ENCODE data around the gene XPC.

XPC gene

DNA sequence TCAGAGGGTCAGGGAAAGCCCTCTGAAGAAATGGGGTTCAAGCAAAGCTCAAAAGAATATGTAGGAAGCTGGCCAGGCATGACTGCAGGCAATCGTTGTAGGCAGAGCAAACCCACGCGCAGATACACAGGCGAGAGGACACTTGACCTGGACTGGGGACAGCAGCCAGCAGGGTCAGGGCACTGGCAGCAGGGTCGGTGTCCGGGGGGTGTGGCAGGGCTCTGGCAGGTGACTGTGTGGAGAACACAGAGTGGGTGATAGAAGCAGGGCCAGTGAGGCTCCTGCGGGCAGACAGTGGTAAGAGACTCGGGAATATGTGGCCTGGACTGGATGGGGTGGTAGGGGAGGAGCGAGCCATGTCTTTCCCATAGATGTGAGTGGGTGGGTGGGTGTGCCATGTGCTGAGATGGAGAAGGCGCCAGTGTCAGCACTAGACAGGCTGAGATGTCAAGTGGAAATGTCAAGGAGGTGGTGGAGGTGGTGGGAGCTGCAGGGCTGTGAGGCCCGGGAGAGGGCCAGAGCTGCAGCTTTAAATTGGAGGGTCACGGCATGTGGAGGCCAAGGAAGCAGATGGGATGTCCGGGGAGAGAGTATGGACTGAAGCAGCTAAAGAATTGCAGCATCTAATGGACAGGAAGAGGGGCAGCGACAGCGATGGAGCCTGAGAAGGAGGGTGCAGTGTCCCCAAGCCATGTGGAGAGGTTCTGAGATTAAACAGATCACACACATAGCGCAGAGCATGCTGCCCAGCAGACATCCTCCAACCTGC lies 40.1 kb downstream of the XPC start:
- in situ Hi-C loops (cut with HindIII; ENCODE audit: low sequenced_read_pairs), result no loop called here

DNA sequence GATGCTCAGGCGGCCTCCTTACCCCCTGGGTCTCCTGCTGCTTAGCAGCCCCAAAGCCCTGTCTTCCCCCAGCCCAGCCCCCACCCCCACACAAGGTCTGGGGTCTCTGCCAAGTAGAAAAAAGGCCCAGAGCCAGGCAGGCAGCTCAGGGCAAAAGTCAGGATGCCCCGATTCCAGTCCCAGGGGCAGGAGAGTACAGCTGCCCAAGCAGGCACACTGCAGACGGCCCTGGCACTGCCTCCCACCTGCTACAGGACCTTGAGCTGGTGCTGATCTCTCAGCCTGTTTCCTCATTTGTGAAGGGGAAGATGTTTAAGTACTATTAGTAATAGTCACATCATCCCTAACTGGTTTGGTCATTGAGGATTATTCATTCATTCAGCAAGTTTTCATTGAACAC lies 41.0 kb downstream of the XPC start:
- in situ Hi-C loops (cut with HindIII; ENCODE audit: low sequenced_read_pairs), result no loop called here

DNA sequence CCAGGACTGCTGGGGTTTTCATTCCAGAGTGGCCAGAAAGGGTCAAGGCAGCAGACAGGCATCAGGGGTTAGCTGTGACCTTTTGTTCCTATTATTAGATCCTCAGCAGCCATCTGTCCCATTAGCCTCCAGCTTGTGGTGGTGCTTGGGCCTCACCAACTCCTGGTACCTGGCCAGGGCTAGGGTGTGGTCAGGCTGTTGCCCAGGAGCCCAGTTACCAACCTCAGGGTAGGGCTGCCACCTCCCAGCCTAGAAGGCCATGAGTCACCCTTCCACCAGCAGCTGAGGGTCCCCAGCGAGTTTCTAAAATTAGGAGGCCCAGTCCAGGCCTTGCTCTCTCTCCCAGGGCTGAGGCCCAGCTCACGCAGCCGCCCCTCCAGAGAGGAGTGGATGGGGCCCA lies 41.4 kb downstream of the XPC start:
- in situ Hi-C loops (cut with HindIII; ENCODE audit: low sequenced_read_pairs), result no loop called here

DNA sequence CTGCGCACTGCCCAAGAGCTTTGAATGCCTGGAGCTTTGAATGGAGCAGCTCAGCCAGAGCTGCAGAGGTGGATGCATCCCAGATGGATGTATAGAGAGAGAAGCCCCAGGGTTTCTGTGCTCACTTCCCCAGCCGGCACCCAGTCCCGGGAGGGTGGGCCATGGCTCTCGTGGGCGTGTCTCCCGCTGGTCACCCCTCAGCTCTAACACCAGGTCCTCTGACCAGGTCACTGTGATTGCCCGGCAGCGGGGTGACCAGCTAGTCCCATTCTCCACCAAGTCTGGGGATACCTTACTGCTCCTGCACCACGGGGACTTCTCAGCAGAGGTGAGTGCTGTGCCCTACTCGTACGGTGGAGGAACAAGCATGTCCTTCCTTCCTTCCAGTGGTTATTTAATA lies 42.8 kb downstream of the XPC start:
- in situ Hi-C loops (cut with HindIII; ENCODE audit: low sequenced_read_pairs), result no loop called here

DNA sequence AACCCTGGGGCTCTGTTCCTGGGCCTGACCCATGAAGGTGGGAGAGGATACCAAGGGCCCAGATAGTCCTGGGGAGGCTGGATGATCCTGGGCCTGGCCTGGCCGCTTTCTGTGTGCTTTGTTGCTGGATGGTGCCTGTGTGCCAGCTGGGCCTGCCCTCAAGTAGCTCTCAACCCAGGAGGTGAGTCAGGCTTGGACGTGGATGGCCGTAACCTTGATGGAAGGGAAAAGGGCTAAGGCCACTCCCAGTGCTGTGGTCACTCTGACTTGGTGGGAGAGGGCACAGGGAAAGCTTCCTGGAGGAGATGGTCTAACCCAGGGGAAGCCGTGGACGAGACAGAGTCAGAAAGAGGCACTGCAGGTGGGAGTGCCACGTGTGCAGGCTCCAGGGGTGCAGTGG lies 44.1 kb downstream of the XPC start:
- in situ Hi-C loops (cut with HindIII; ENCODE audit: low sequenced_read_pairs), result loop anchor here (5.0 kb wide), 1 partner anchor 78 kb away; no protein-coding TSS in a partner anchor

DNA sequence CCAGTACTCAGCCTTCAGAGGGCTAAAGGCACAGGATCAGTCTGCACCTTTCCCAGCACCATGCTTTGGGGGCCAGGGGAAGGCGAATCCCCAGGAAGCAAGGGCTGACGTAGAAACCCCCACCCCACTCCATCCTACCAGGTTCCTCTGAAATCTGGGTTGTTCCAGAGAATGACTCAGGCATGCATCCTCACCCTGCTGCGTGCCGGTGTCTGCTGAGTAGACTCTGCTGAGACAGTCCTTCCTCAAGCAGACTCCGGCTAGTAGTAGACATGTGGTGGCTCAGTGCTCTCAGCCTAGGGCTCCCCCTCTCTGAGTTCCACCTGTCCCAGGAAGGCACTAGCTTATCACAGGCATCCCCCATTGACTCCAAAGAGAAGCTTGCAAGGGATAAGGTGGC lies 44.5 kb downstream of the XPC start:
- in situ Hi-C loops (cut with HindIII; ENCODE audit: low sequenced_read_pairs), result loop anchor here (5.0 kb wide), 1 partner anchor 78 kb away; no protein-coding TSS in a partner anchor

DNA sequence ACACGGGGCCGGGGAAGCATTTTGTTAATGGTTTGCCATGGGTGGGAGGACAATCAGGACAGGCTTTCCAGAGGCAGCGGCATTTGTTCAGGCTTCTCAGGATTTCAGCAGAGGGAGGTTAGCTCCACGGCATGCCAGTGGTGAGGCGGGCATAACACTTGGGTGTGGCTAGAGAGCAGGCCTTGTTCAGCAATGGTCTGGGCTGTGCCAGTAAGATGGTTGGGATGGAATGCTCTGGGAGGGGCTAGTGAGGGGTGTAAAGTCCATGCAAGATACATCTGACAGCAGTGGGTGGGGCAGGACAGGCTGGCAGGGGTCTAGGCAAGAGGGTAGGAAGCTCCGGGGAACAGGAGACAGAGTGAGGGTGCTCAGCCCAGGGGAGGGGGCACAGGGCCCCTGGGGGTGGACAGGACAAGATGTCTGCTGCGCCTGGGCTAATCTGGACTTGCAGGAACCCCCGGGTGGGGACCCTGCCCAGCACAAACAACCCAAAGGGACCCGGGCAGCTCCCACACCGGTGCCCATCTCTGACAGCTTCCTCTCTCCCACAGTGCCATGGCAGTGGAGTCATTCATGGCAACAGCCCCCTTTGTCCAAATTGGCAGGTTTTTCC lies 45.1 kb downstream of the XPC start:
- in situ Hi-C loops (cut with HindIII; ENCODE audit: low sequenced_read_pairs), result loop anchor here (5.0 kb wide), 1 partner anchor 79 kb away; no protein-coding TSS in a partner anchor

DNA sequence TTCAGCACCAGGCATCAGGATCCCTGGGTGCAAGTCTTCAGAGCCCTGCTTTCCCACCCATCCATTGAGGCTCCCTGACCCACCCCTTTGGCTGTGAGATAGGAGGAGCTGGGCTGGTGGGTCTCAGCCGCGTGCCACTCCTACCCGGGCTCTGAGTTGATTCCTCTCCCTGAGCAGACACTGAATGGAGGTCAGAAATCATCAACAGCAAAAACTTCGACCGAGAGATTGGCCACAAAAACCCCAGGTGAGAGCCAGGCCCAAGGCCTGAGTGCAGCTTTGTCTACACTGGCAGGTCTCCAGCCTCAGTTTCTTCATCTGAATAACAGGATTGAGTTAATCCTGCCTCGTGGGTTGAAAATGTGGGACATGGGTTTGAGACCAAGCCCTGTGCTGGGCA lies 45.7 kb downstream of the XPC start:
- in situ Hi-C loops (cut with HindIII; ENCODE audit: low sequenced_read_pairs), result loop anchor here (5.0 kb wide), 1 partner anchor 80 kb away; no protein-coding TSS in a partner anchor

DNA sequence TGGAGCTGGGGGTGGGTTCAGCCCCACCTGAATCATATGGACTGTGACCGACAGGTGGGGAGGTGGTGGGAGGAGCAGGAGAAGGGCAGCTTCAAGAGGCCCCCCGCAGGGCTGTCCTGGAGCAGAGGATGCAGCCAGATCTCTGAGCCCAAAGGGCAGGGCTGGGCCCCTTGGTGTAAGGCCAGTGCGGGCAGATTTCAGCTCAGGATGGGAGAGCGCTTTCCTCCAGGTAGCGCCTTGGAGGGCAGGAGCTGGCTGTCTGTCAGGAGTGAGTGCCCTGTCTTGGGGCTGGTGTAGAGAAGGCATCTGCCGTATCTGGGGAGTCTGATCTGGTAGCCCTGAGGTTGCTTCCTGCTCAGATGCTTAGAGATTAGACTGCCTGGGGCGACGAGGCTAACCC lies 46.3 kb downstream of the XPC start:
- in situ Hi-C loops (cut with HindIII; ENCODE audit: low sequenced_read_pairs), result loop anchor here (5.0 kb wide), 1 partner anchor 80 kb away; no protein-coding TSS in a partner anchor

DNA sequence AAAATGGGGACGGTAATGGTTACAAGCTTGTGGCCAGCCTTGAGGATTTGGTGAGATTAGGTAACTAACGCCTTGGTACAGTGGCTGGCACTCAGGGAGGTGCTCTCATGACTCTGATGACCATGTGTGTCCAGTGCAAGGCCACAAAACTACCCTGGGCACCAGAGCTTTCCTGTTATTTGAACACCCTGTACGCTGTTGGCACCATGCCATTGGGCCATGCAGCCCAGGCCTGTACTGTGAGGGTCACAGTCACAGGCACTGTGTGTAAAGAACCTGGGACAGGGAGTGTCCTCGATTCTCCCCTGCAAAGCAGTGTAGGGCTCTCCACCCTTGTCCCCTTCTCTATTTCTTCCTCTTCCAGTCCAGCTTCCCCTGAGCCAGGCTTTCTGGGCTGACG lies 47.3 kb downstream of the XPC start:
- in situ Hi-C loops (cut with HindIII; ENCODE audit: low sequenced_read_pairs), result loop anchor here (5.0 kb wide), 1 partner anchor 81 kb away; no protein-coding TSS in a partner anchor

DNA sequence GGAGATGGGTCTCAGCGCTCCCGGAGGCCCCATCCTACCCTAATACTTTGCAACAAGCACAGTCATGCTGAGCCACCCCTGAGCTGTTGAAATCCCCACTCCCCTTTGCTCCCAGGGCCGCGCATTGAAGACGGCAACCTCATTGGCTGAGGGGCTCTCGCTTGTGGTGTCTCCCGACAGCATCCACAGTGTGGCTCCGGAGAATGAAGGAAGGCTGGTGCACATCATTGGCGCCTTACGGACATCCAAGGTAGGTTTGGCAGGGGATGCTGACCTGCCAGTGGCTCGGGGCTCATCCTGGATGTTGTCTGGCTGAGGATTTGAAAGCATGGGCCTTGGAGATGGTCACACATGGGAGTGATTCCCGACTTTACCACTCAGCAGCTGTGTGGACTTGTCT lies 47.7 kb downstream of the XPC start:
- in situ Hi-C loops (cut with HindIII; ENCODE audit: low sequenced_read_pairs), result loop anchor here (5.0 kb wide), 1 partner anchor 82 kb away; no protein-coding TSS in a partner anchor

DNA sequence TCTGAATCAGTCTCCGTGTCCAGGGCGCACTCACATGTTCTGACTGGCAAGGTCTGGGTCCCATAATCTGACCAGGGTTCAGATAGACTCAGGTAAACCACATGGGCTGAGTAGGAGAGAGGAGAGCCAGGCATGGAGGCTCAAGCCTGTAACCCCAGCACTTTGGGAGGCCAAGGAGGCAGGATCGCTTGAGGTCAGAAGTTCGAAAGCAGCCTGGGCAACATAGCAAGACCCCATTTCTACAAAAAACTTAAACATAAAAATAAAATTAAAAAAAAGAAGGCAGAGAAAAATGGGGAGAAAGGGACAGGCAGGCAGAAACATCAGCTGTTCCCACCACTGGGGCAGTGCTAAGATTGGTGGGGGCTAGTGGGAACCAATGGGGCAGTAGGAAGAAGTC lies 48.2 kb downstream of the XPC start:
- in situ Hi-C loops (cut with HindIII; ENCODE audit: low sequenced_read_pairs), result loop anchor here (5.0 kb wide), 1 partner anchor 82 kb away; no protein-coding TSS in a partner anchor

DNA sequence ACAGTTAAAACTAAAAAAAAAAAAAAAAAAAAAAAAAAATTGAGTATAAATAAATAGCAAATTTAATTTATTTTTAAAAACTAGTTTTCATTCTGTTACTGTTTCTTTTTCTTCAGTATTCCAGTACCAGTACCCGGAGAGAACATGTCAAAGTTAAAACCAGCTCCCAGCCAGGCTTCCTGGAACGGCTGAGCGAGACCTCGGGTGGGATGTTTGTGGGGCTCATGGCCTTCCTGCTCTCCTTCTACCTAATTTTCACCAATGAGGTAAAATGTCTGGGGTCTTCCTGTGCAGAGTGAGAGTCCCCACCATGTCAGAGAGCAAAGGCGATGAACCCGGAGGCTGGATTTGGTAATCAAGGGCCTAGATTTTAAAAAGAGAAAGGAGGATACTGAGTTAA lies 49.1 kb downstream of the XPC start:
- in situ Hi-C loops (cut with HindIII; ENCODE audit: low sequenced_read_pairs), result no loop called here

DNA sequence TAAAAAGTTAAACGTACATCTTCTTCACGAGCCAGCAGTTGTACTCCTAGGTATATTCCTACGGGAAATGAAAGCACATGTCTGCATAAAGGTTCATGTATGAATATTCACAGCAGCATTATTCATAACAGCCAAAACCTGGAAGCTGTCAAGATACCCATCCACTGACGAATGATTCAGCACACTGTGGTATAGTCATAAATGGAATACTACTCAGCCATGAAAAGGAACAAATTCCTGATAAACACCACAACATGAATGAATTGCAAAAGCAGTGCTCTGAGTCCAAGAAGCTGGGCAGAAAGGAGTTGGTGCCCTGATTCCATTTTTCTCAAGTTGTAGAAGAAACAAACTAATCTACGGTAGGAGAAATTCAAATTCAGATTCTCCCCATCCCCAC lies 49.7 kb downstream of the XPC start:
- in situ Hi-C loops (cut with HindIII; ENCODE audit: low sequenced_read_pairs), result no loop called here

DNA sequence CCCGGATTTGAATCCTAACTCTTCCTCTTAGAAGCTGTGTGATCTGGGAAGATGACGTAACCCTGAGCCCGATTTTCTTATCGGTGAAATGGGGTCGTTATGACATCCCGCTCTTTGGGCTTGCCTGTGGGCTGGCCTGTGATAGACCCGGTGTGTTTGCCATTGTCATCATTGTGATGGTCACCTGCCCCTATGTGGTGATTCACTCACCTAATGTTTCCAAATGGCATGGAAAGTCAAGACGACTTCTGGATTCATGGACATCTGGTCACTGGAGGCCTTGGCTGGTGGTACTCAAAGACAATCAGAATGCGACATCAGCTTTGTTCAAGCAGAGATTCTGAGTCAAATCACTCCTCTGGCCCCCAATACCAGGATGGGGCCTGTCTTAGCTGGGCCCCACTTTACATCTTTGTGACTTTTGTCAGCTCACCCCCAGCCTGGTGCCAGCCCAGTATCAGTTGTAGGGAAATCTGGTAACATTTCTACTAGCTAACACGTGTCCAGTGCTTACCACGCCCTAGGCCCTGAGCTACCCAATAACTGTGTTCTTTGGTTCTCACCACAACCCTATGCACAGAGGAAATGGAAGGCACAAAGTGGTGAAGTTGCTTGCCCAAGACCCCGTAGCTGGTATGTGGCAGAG lies 50.8 kb downstream of the XPC start:
- in situ Hi-C loops (cut with HindIII; ENCODE audit: low sequenced_read_pairs), result no loop called here

DNA sequence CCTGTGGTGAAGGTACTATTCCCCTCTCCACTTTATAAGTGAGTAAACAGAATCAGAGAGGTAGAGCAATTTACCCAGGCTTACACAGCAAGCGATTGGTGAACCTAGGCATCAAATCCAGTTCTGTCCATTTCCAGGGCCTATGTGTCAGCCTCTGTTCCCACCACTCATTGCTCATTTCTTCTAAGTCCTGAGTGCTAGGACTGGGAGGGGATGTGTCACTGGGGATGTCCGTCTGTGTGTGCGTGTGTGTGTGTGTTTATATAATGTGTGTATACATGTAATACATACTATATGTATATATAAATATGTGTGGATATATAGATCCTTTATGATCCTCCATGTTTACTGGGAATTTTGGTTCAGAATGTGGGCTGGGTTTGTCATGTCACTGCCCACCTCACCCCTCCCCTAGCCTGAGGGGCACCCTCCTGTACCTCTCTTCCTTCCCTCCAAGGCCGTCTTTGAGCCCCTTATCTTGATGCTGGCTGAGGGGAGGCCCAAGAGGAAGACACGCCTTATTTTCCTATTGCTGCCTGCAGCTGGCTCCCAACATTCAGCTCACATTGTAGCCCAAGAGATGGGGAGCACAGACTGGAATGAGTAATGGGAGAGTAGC lies 51.4 kb downstream of the XPC start:
- in situ Hi-C loops (cut with HindIII; ENCODE audit: low sequenced_read_pairs), result no loop called here

DNA sequence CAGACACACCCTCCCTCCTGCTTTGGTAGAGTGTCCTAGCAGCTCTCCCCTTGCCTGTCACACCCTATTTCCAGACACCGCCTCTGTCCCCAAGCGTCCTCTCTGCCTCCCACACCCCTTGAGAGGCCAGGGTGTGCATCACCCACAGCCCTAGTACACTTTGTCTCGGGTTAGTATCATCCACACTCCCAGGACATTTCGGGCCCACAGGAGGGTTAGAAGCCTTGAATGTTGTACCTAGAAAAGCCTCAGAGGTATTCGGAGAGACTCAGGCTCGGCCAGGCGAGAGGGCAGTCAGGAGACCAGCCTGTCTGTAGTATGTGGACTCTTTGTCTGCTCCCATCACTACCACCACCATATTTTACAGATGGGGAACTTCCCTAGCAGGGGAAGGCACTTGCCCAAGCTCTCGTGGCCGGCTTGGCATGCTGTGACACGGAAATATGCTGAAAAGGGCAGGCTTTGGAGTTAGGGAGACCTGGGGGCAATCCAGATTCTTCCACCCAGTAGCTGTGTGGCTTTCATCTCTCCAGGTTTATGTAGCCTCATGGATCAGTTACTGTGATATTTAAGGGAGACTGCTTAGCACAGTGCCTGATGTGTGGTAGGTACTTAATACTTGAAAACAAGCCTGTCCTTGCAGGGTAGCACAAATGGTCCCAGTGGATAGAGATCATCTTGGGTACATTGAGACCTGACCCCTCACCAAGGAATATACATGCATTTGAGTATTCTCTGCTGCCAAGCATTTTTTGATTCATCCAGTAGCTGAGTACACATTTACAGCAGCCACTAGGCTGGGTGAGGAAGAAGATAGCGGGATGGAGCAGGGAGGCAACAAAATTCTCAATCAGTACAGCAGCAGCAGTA lies 52.1 kb downstream of the XPC start:
- in situ Hi-C loops (cut with HindIII; ENCODE audit: low sequenced_read_pairs), result no loop called here

DNA sequence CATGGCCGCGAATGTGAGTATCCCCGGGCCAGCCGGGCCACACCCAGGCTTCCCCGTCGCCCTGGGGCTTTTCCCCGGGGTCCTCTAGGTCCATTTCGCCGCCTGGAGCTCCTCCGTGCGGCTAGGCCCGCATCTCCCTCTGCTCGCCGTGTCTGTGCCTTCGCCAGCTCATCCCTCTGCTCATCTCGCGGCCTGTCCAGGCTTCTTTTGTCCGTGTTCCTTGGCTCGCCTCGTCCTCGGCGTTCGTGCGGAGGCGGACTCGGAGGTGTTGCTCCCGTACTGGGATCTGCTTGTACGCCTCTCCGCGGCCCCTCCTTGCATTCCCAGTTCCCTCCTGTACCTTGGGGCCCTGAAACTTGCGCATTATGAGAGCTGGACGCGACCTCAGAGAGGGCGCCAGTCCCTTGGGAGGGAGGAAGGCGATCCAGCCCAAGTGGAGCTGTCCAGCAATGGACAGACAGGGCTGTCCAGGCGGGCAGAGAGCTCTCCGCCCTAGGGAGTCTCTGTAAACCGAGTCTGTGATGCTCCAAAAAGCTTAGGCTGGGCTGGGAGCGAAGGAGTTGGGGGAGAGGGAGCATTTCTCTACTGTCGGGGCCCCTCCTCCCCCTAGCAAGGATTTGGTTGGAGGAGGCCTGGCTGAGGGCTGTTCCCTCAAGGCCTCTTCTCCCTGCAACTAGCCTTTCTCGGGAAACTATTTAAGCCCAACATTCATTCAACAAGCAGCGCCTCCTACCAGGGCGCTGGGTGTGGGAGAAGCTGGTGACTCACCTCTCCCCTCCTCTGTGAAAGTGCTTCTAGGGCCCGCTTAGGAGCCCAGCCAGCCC lies 53.0 kb downstream of the XPC start:
- in situ Hi-C loops (cut with HindIII; ENCODE audit: low sequenced_read_pairs), result no loop called here

DNA sequence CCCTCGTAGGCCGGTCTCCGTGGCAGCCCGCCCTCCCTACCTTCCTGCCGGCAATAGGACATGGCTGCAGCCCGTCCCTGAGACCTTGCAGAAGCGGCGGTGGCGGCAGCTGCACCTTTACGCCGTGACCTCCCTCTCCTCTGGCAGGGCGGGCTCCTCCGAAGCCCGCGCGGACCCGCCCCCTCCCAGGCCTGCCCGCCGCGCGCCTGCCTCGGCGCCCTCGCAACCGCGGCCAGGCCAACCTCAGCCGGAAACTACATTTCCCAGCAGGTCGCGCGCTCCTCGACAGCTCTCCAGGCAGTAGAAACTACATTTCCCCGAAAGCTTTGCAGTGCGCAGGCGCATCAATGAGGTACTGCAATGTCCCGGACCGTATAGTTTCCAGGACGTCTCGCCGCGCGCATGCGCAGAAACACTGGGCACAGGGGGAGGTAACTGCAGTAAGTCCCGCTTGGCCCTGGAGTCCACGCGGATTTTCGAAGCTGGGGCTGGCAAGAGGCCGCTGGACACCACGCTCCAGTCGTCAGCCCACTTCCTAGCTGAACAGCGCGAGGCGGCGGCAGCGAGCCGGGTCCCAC lies 53.7 kb downstream of the XPC start, which contains the start of the genes CHCHD4 and TMEM43:
Gene CHCHD4 (minus strand): TSS at position 256 of the 578 bp plus-strand sequence. CDS start 194 bp downstream, at position 62.
Gene TMEM43 (plus strand): TSS at position 438 of the 578 bp plus-strand sequence. CDS start 142 bp downstream, outside the sequence.
- in situ Hi-C loops (cut with HindIII; ENCODE audit: low sequenced_read_pairs), result no loop called here

Measured in endothelial cell of hepatic sinusoid (primary cell).